ENCODE data around the gene CFAP99. TPM values are rescaled to one million over a fixed set of nuclear protein-coding genes. Genes with fewer than 3 reads are reported as not detected.

The CFAP99 gene
- total and polyA plus RNA-seq, 2 experiments from 2014 or later: not detected

DNA sequence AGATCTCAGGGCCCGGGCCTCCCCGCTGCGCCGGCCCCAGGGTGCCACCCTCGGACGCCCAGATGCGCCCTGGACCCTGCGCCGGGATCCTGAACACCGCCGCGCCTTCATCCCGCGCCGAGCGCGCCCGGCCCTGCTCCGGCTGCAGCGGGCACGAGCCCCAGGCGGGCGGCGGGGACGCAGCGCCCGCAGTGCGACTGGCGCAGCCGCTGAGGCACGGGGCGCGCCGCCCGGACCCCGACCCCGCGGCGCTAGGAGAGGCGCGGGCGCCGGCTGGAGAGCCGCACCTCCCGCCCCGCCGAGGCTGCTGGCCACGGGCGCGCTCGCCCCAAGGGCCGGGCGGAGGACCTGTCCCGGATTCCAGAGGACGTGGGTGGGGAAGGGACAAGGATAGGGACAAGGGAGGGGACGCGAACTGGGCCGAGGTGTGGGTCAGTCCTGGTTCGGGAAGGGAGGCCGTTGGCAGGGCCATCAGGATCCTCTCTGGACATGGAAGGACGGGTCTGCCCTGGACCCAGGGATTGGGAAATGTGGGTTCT lies 1.5 kb upstream of the CFAP99 start:
- H3K9me3 Mint-ChIP-seq: no peaks in the 10 kb centered on the region; the same call in 2 of the 3 replicates
- Histone ChIP-seq H3K27me3 (ENCODE audit: insufficient read depth) (peaks cover 79% of the 10 kb centered on the region), H3K27ac (ENCODE audit: low read depth) (no peak overlapping the region), H2AFZ (peak overlapping the region; percentile 63; the same call in 1 of the 2 replicates), H4K20me1 (replicated peaks; ENCODE audit: insufficient read depth) (peaks cover 6% of the 10 kb centered on the region), H3K79me2 (replicated peaks; ENCODE audit: insufficient read depth) (no peaks in the 10 kb centered on the region), H3K4me2 (peak overlapping the region; percentile 91), H3K9me2 (ENCODE audit: insufficient read depth) (no peaks in the 10 kb centered on the region), H3K4me3 (peak overlapping the region; percentile 71), H3F3A (replicated peaks; ENCODE audit: low read depth) (peaks cover 20% of the 10 kb centered on the region), H3K36me3 (ENCODE audit: insufficient read depth) (no peaks in the 10 kb centered on the region), H3K4me1 (ENCODE audit: insufficient read depth) (peaks cover 42% of the 10 kb centered on the region)
- H3K4me1 Mint-ChIP-seq: peaks cover 48% of the 10 kb centered on the region
- peak; percentile 62 for DNase-seq (ENCODE audit: low spot score)
- no peak overlapping the region for H3K27ac Mint-ChIP-seq
- ATAC-seq: peak; percentile 6
- H3K27me3 Mint-ChIP-seq (ENCODE audit: insufficient read depth, low read depth, poor library complexity): peaks cover 75% of the 10 kb centered on the region
- H3K4me3 Mint-ChIP-seq: peak overlapping the region; percentile 82
- TF ChIP-seq EZH2phosphoT487 (IDR thresholded peaks at IDR 0.05; ENCODE audit: unreplicated experiment): peak; percentile 30
- TF ChIP-seq, protein P1, sequence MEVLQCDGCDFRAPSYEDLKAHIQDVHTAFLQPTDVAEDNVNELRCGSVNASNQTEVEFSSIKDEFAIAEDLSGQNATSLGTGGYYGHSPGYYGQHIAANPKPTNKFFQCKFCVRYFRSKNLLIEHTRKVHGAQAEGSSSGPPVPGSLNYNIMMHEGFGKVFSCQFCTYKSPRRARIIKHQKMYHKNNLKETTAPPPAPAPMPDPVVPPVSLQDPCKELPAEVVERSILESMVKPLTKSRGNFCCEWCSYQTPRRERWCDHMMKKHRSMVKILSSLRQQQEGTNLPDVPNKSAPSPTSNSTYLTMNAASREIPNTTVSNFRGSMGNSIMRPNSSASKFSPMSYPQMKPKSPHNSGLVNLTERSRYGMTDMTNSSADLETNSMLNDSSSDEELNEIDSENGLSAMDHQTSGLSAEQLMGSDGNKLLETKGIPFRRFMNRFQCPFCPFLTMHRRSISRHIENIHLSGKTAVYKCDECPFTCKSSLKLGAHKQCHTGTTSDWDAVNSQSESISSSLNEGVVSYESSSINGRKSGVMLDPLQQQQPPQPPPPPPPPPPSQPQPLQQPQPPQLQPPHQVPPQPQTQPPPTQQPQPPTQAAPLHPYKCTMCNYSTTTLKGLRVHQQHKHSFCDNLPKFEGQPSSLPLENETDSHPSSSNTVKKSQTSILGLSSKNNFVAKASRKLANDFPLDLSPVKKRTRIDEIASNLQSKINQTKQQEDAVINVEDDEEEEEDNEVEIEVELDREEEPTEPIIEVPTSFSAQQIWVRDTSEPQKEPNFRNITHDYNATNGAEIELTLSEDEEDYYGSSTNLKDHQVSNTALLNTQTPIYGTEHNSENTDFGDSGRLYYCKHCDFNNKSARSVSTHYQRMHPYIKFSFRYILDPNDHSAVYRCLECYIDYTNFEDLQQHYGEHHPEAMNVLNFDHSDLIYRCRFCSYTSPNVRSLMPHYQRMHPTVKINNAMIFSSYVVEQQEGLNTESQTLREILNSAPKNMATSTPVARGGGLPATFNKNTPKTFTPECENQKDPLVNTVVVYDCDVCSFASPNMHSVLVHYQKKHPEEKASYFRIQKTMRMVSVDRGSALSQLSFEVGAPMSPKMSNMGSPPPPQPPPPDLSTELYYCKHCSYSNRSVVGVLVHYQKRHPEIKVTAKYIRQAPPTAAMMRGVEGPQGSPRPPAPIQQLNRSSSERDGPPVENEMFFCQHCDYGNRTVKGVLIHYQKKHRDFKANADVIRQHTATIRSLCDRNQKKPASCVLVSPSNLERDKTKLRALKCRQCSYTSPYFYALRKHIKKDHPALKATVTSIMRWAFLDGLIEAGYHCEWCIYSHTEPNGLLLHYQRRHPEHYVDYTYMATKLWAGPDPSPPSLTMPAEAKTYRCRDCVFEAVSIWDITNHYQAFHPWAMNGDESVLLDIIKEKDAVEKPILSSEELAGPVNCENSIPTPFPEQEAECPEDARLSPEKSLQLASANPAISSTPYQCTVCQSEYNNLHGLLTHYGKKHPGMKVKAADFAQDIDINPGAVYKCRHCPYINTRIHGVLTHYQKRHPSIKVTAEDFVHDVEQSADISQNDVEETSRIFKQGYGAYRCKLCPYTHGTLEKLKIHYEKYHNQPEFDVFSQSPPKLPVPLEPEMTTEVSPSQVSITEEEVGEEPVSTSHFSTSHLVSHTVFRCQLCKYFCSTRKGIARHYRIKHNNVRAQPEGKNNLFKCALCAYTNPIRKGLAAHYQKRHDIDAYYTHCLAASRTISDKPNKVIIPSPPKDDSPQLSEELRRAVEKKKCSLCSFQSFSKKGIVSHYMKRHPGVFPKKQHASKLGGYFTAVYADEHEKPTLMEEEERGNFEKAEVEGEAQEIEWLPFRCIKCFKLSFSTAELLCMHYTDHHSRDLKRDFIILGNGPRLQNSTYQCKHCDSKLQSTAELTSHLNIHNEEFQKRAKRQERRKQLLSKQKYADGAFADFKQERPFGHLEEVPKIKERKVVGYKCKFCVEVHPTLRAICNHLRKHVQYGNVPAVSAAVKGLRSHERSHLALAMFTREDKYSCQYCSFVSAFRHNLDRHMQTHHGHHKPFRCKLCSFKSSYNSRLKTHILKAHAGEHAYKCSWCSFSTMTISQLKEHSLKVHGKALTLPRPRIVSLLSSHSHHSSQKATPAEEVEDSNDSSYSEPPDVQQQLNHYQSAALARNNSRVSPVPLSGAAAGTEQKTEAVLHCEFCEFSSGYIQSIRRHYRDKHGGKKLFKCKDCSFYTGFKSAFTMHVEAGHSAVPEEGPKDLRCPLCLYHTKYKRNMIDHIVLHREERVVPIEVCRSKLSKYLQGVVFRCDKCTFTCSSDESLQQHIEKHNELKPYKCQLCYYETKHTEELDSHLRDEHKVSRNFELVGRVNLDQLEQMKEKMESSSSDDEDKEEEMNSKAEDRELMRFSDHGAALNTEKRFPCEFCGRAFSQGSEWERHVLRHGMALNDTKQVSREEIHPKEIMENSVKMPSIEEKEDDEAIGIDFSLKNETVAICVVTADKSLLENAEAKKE (CRISPR knock-in tag; IDR thresholded peaks at IDR 0.05): no peak
- no peaks in the 10 kb centered on the region; the same call in 2 of the 3 replicates for H3K36me3 Mint-ChIP-seq (ENCODE audit: low read depth)

DNA sequence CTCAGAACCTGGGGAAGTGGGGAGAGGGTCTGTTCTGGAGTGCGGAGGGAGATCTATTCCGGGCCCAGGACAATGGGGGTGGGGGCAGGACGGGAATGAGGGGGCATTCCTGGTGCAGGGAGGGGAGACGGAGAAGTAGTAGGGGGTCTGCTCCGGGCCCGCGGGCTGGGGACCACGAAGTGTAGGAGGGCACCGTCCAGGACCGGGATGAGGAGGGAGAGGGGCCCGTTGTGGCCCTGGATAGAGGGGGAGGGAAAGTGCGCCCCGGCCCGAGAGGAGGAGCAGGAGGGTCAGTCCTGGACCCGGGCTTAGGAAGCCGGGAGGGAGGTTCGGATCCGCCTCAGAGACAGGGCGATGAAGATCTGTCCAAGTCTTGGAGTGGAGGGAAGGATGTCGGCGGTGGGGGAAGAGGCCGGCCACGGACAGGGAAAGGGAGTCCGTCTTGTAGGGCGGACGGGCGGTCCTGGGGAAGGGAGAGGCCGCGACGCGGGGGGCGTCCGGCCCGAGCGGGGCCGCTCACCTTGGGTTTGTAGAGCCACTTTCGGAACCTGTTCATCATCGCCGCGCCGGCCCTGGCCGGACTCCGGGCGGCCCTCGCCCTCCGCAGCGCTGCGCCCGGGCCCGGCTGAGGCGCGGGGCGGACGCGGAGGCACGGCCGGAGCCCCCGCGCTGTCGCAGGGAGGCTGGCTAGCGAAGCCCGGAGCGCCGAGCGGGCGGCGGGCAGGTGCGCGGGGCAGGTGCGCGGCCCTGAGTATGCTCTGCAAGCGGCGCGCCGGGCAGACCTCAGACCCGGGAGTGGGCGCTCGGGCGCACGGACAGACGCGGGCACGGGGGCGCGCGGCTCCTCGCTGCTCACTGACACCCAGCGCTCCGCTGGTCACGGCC lies 748 bp upstream of the CFAP99 start, which contains the start of gene ZFYVE28:
Gene ZFYVE28 (minus strand): TSS at position 881 of the 885 bp plus-strand sequence. CDS start 322 bp downstream, at position 559.
- Mint-ChIP-seq H3K36me3 (ENCODE audit: low read depth) (no peaks in the 10 kb centered on the region; the same call in 2 of the 3 replicates), H3K4me1 (peaks cover 48% of the 10 kb centered on the region), H3K9me3 (no peaks in the 10 kb centered on the region; the same call in 2 of the 3 replicates), H3K27ac (no peak within 1 kb of the TSS), H3K4me3 (peak within 1 kb of the TSS; percentile 82), H3K27me3 (ENCODE audit: insufficient read depth, low read depth, poor library complexity) (peaks cover 78% of the 10 kb centered on the region)
- Histone ChIP-seq H4K20me1 (replicated peaks; ENCODE audit: insufficient read depth) (peaks cover 6% of the 10 kb centered on the region), H3K4me2 (peak within 1 kb of the TSS; percentile 91), H3K79me2 (replicated peaks; ENCODE audit: insufficient read depth) (no peaks in the 10 kb centered on the region), H3F3A (replicated peaks; ENCODE audit: low read depth) (peaks cover 13% of the 10 kb centered on the region), H3K4me3 (peak within 1 kb of the TSS; percentile 71), H3K36me3 (ENCODE audit: insufficient read depth) (no peaks in the 10 kb centered on the region), H3K4me1 (ENCODE audit: insufficient read depth) (peaks cover 40% of the 10 kb centered on the region), H2AFZ (peak within 1 kb of the TSS; percentile 63; the same call in 1 of the 2 replicates), H3K9me2 (ENCODE audit: insufficient read depth) (no peaks in the 10 kb centered on the region), H3K27ac (ENCODE audit: low read depth) (no peak within 1 kb of the TSS), H3K27me3 (ENCODE audit: insufficient read depth) (peaks cover 79% of the 10 kb centered on the region)
- TF ChIP-seq ZNF114 (CRISPR knock-in tag; IDR thresholded peaks at IDR 0.05): no peak
- TF ChIP-seq EZH2 (IDR thresholded peaks at IDR 0.05; ENCODE audit: low read depth, unreplicated experiment): peak; percentile 80
- DNase-seq (ENCODE audit: low spot score) (peak; percentile 69), ATAC-seq (peak; percentile 6)

Measured in GM23338 (cell line).